ENCODE measurements around the gene TSPAN9. TPM values are rescaled to one million over a fixed set of nuclear protein-coding genes. Genes with fewer than 3 reads are reported as not detected.

TSPAN9 gene
- polyA plus RNA-seq, 3 donors = 10.5 to 29.7 (median 25.6) TPM

GRCh38 chr12:3328571-3328970 is 251.4 kb downstream of the TSPAN9 start:
- no peak overlapping the region for H3K27ac ChIP-seq (ENCODE audit: low read depth, low read length)
- WGBS, 3 donors = 74 to 90% (median 85%) methylated on average over 14 of the region's 14 CpGs

DNA sequence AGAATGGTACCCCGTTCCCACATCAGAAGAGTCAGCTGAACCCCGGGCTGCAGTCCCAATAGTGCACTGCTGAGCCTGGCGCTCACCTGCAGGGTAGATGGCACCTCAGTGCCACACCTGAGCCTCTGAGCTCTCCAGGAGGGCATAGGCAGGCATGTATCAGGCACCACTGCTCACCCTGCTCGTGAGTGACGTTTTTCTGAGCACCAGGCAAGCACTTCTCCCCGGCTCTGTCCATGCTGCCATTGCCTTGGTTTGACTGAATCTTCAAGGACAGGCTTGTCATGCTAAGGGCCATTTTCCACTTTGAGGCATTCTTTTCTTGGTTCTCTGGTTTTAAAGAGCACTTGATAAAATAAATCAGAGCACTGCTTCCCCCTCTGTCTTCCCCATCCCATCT is 252.2 kb downstream of the TSPAN9 start:
- no peak overlapping the region for H3K27ac ChIP-seq (ENCODE audit: low read depth, low read length)
- WGBS, 3 donors = 70 to 81% (median 70%) methylated on average over 6 of the region's 6 CpGs

DNA sequence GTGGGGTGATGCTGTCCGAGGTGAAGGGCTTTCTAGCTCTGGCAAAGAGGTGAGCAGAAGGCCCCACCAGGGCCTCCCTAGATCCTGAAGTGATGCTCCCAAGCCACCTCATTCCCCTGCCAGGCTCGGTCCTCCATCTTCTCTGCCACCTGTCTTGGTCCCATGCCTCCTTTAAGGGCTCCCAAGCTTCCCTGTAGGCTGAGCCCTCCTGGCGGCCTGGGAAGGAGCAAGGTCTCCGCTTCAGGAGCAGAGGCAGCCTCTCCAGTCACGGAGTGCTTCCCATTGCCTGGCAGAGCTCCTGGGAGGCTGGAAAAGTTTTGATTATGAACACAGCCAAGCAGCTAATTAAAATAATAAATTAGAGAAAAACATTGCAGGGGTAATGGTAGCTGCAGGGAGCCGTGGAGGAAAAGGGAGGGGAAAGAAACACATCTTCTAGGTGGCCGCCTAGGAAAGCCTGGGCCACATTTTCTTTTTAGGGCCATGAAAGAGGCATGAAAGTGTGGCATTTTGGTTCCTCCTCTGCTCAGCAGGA is 253.9 kb downstream of the TSPAN9 start:
- no peak overlapping the region for H3K27ac ChIP-seq (ENCODE audit: low read depth, low read length)
- WGBS, 3 donors = 87 to 89% (median 89%) methylated on average over 7 of the region's 7 CpGs

GRCh38 chr12:3332188-3332587 is 255.0 kb downstream of the TSPAN9 start:
- 84 to 90% (median 86%) methylated on average over 3 of the region's 3 CpGs for WGBS, 3 donors
- H3K27ac ChIP-seq (ENCODE audit: low read depth, low read length) = no peak overlapping the region

DNA sequence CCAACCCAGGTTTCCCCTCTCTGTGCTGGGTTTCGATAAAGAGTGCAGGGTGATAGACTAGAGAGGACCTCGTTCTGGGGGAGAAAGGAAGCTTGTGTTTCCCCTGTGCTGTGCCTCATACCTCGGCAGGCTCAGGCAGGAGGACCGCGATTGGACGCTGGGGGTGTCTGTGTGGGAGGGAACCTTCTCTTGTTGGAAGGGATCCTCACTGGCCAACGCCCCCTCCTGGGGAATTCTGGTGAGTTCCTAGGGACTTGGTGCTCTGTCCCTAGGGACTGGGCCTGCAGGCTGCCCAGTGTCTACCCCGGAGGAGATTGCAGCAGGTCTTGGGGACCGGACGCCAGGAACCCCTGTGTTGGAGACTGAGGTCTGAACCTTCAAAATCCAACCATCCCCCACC is 256.4 kb downstream of the TSPAN9 start:
- WGBS, 3 donors = 51 to 76% (median 54%) methylated on average over 10 of the region's 10 CpGs
- H3K27ac ChIP-seq (ENCODE audit: low read depth, low read length) = no peak overlapping the region

DNA sequence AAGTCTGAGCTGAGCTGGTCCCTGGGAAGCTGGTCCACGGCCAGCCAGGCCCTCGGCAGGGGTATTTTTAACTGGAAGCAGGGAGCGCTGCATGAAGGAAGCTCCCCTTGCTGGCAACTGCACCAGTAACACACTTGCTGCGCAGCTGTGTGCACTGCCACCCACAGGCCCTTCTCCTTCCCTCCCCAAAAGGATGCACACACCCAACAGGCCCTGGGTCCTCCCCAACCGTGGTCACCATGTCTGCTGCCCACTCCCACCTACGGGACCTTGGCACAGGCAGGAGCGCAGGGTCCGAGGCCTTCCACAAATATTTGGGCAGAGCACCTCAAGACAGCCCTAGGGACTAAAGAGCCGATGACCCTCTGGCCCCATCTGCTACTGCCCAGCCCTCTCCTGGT is 256.8 kb downstream of the TSPAN9 start:
- no peak overlapping the region for H3K27ac ChIP-seq (ENCODE audit: low read depth, low read length)
- WGBS, 3 donors = 74 to 95% (median 81%) methylated on average over 9 of the region's 9 CpGs

DNA sequence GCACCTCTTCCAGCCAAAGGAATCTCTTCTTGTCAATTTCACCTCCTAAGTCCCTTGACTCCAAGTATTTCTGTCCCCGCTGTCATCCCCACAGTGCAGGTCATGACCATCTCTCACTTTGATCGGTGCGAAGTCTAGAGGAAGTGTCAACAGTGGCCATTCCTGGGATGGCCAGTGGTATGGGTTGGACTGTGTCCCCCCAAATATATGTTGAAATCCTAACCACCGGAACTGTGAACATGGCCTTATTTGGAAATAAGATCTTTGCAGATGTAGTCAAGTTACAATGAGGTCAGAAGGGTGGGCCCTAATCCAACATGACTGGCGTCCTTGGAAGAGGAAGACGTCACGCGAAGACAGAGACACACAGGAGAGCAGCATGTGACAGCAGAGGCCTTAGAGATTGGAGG is 257.9 kb downstream of the TSPAN9 start:
- WGBS, 3 donors = 79 to 88% (median 83%) methylated on average over 8 of the region's 8 CpGs
- H3K27ac ChIP-seq (ENCODE audit: low read depth, low read length) = no peak overlapping the region

Other genes with a start within 250 kb of the TSPAN9 start
- gene NRIP2, start 242.3 kb upstream of the TSPAN9 start, polyA plus RNA-seq = 1 to 10 TPM in 2 of 3 donors, under 1 TPM in 1; 0.36 to 5.1 (median 1.4) TPM
- not detected for gene TEX52, start 220.3 kb upstream of the TSPAN9 start, polyA plus RNA-seq
- gene FOXM1, start 200.2 kb upstream of the TSPAN9 start, polyA plus RNA-seq = 1 to 10 TPM in 1 of 3 donors, under 1 TPM in 2; 0.26 to 2.2 (median 0.30) TPM
- gene RHNO1, start 200.2 kb upstream of the TSPAN9 start, polyA plus RNA-seq = 1 to 10 TPM; 4.5 to 9.8 (median 5.3) TPM
- gene TULP3, start 186.5 kb upstream of the TSPAN9 start, polyA plus RNA-seq = 10 to 100 TPM in 2 of 3 donors, 1 to 10 TPM in 1; 5.1 to 23.4 (median 11.0) TPM
- gene TEAD4, start 118.0 kb upstream of the TSPAN9 start, polyA plus RNA-seq = 10 to 100 TPM; 11.8 to 46.5 (median 28.5) TPM